K562 (cell line): Measurements from ENCODE around the gene PDZD8. TPM values are rescaled to one million over a fixed set of nuclear protein-coding genes. Genes with fewer than 3 reads are reported as not detected.

Source experiments
- ATAC-seq: fragments of 200-7000 bp; cut with Tn5 transposase; 3 replicates; pipeline ENCODE4 v1.9.1; 2020; ENCODE audit warnings: moderate library complexity
- BruUV-seq: library from RNA; stranded (reverse); fragments of 400-500 nt; replicated peaks from 2 replicates; lab custom pipeline; 2021; lab: Mats Ljungman, UMichigan
- CTCF ChIA-PET: fragments of 300-600 bp; formaldehyde crosslinking; extraction: SDS; loops from one replicate; lab custom pipeline; 2021; ENCODE audit warnings: low intra/inter-chr PET ratio; lab: Yijun Ruan, JAX
- POLR2A ChIA-PET: fragments of 300-600, 350-650 bp; sonication (Branson Sonifier 250); formaldehyde crosslinking; extraction: SDS; loops from one replicate; lab custom pipeline; 2021; ENCODE audit warnings: antibody characterized with exemption, inconsistent platforms; lab: Yijun Ruan, JAX
- DNase-seq, 4 experiments: peaks; one replicate each; pipeline versions ENCODE4 v3.0.0 to v3.0.0-alpha.2; 2011 to 2018; ENCODE audit warnings: low spot score in 3 of 4, mixed read lengths in 3 of 4; ENCODE audit errors: extremely low read depth in 1 of 4
- FAIRE-seq: peaks from 2 replicates; lab custom pipeline; 2011; peaks lifted over from hg19 to GRCh38; lab: Jason Lieb, UNC
- H2AFZ ChIP-seq: 2 replicates; pipeline ENCODE4 v1.6.0; 2011; ENCODE audit warnings: low read depth, low read length, control low read depth, inconsistent platforms
- H3K27ac ChIP-seq: fragments of 200-600 bp; 3 replicates; pipeline ENCODE4 v1.8.0; 2011; ENCODE audit warnings: low read depth, mild to moderate bottlenecking, control low read depth, inconsistent platforms, low read length, moderate library complexity, mixed read lengths; ENCODE audit errors: extremely low read depth
- H3K27me3 ChIP-seq, 2 experiments: fragments of 300-600 bp in 1 of 2; 2 replicates in 1 of 2; 3 replicates in 1 of 2; pipeline versions ENCODE4 v1.6.0 to v1.8.0; 2011; ENCODE audit warnings: inconsistent platforms in 2 of 2, low read length in 2 of 2, mild to moderate bottlenecking in 1 of 2, mixed read lengths in 1 of 2, moderate library complexity in 1 of 2; ENCODE audit not compliant: control insufficient read depth in 2 of 2, insufficient read depth in 2 of 2
- H3K36me3 ChIP-seq: fragments of 300-600 bp; 3 replicates; pipeline ENCODE4 v1.8.0; 2011; ENCODE audit warnings: mild to moderate bottlenecking, low read length, inconsistent platforms; ENCODE audit not compliant: control insufficient read depth, insufficient read depth
- H3K4me1 ChIP-seq, 2 experiments: fragments of 200-600 bp in 1 of 2; replicated peaks in 1 of 2; 2 replicates in 1 of 2; 3 replicates in 1 of 2; pipeline versions ENCODE4 v1.5.1 to v1.8.0; 2011; ENCODE audit warnings: inconsistent platforms in 2 of 2, low read length in 2 of 2, mild to moderate bottlenecking in 1 of 2, mixed read lengths in 1 of 2, moderate library complexity in 1 of 2; ENCODE audit not compliant: control insufficient read depth in 2 of 2, insufficient read depth in 2 of 2
- H3K4me2 ChIP-seq: 2 replicates; pipeline ENCODE4 v1.6.1; 2011; ENCODE audit warnings: low read length, control low read depth, inconsistent platforms, mixed read lengths; ENCODE audit not compliant: insufficient read depth
- H3K4me3 ChIP-seq: fragments of 200-600 bp; sonication (generic), shearing (Covaris generic); 2 replicates; pipeline ENCODE4 v1.5.1; 2016; ENCODE audit warnings: control low read depth, inconsistent platforms
- H3K79me2 ChIP-seq: fragments of 200-600 bp; 3 replicates; pipeline ENCODE4 v1.8.0; 2011; ENCODE audit warnings: low read length, inconsistent platforms; ENCODE audit not compliant: control insufficient read depth, insufficient read depth
- H3K9ac ChIP-seq, 2 experiments: 2 replicates each; pipeline versions ENCODE4 v1.6.0 to v1.6.1; 2011; ENCODE audit warnings: low read depth in 2 of 2, low read length in 2 of 2, control low read depth in 1 of 2, inconsistent platforms in 1 of 2, mild to moderate bottlenecking in 1 of 2, mixed read lengths in 1 of 2; ENCODE audit not compliant: insufficient read depth in 1 of 2
- H3K9me1 ChIP-seq: one replicate; pipeline ENCODE4 v1.6.0; 2011; ENCODE audit warnings: inconsistent platforms, mild to moderate bottlenecking, low read length, moderate library complexity; ENCODE audit not compliant: control insufficient read depth, insufficient read depth
- H3K9me3 ChIP-seq: replicated peaks from 2 replicates; pipeline ENCODE4 v1.5.1; 2011; ENCODE audit warnings: low read depth, low read length, inconsistent platforms; ENCODE audit not compliant: control insufficient read depth, insufficient read depth
- H4K20me1 ChIP-seq: replicated peaks from 2 replicates; pipeline ENCODE4 v1.6.1; 2011; ENCODE audit warnings: low read length, inconsistent platforms, mixed read lengths; ENCODE audit not compliant: control insufficient read depth, insufficient read depth
- HDAC8 ChIP-seq: fragments of 450-650 bp; IDR thresholded peaks from 2 replicates; pipeline ENCODE4 v1.6.1; 2016; ENCODE audit warnings: mild to moderate bottlenecking, missing genetic modification characterization, moderate library complexity, missing compliant biosample characterization
- SMARCA4 ChIP-seq: fragments of 450-650 bp; IDR thresholded peaks from 2 replicates; pipeline ENCODE4 v1.6.1; 2016
- STAT5A ChIP-seq: IDR thresholded peaks from 2 replicates; pipeline ENCODE4 v1.6.1; 2012; ENCODE audit warnings: low read length, inconsistent platforms, borderline replicate concordance
- YY1 ChIP-seq, 3 experiments: IDR thresholded peaks; 2 replicates each; pipeline ENCODE4 v1.6.1; 2011; ENCODE audit warnings: low read length in 2 of 3, mild to moderate bottlenecking in 2 of 3, moderate library complexity in 2 of 3, borderline replicate concordance in 1 of 3, control low read depth in 1 of 3, low read depth in 1 of 3; ENCODE audit not compliant: insufficient read depth in 3 of 3, insufficient replicate concordance in 2 of 3, control insufficient read depth in 1 of 3, insufficient read length in 1 of 3; ENCODE audit errors: extremely low read depth in 1 of 3
- WGBS: fragments of 100-300 bp; shearing (Covaris generic); methylation state at CpG from one replicate; pipeline ENCODE4 v1.1.6; 2016; ENCODE audit warnings: low coverage, mixed read lengths; ENCODE audit not compliant: insufficient coverage; ENCODE audit errors: missing lambda C conversion rate; 5-methylcytosine and 5-hydroxymethylcytosine counted together
- in situ Hi-C: fragments of 300-500 bp; cut with MboI; formaldehyde crosslinking; loops from 4 replicates; pipeline ENCODE4 v1.15.0; 2018; ENCODE audit warnings: inconsistent platforms, mixed read lengths
- intact Hi-C: fragments of 100-400 bp; cut with micrococcal nuclease; formaldehyde crosslinking; loops from 2 replicates; pipeline ENCODE4 v1.14.2; 2022
- polyA plus RNA-seq, 8 experiments: library from polyadenylated mRNA; depleted of rRNA in 4 of 8; stranded (reverse) in 5 of 8; unstranded in 3 of 8; fragments of >200 nt; fragmentation: Nextera tagmentation in 2 of 8; fragmentation: Illumina TruSeq in 1 of 8; extraction: Ambion mirVana in 2 of 8; extraction: Trizol in 1 of 8; gene quantifications; 2 replicates each; pipeline versions ENCODE4 v1.2.1 to v1.2.3, GENCODE V29; 2011 to 2014; ENCODE audit warnings: inconsistent platforms in 1 of 8, missing spikeins in 1 of 8
- total RNA-seq, 7 experiments: library from RNA; depleted of rRNA in 6 of 7; stranded (reverse); fragments of >200 nt in 6 of 7; fragmentation: Illumina TruSeq in 2 of 7; extraction: Trizol in 2 of 7; gene quantifications; 2 replicates each; pipeline versions ENCODE4 v1.2.1 to v1.2.3, GENCODE V29; 2011 to 2021; ENCODE audit warnings: low replicate concordance in 1 of 7
- TF ChIP-seq, protein P1 (sequence below): fragments of 150-350 bp; conservative IDR thresholded peaks from 2 replicates; pipeline ENCODE4 v1.6.1; 2014; ENCODE audit warnings: low read length

The PDZD8 gene
- total and polyA plus RNA-seq, 9 of the 15 experiments (the other 6 are each of a cell fraction or from before 2014, with no cell fraction given), result 5.5 to 53.4 (median 36.8) TPM

GRCh38 chr10:117348236-117348635 is 27.0 kb downstream of the PDZD8 start (continued):
- TF ChIP-seq STAT5A (no peak), SMARCA4 (no peak), HDAC8 (no peak)

- H3K27me3 ChIP-seq, result no peaks in the 10 kb centered on the region
- TF ChIP-seq, protein P1, sequence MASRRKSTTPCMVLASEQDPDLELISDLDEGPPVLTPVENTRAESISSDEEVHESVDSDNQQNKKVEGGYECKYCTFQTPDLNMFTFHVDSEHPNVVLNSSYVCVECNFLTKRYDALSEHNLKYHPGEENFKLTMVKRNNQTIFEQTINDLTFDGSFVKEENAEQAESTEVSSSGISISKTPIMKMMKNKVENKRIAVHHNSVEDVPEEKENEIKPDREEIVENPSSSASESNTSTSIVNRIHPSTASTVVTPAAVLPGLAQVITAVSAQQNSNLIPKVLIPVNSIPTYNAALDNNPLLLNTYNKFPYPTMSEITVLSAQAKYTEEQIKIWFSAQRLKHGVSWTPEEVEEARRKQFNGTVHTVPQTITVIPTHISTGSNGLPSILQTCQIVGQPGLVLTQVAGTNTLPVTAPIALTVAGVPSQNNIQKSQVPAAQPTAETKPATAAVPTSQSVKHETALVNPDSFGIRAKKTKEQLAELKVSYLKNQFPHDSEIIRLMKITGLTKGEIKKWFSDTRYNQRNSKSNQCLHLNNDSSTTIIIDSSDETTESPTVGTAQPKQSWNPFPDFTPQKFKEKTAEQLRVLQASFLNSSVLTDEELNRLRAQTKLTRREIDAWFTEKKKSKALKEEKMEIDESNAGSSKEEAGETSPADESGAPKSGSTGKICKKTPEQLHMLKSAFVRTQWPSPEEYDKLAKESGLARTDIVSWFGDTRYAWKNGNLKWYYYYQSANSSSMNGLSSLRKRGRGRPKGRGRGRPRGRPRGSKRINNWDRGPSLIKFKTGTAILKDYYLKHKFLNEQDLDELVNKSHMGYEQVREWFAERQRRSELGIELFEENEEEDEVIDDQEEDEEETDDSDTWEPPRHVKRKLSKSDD, result no peak
- peak in 1 of 3 experiments; percentile 52 for TF ChIP-seq YY1 (IDR thresholded peaks at IDR 0.05; ENCODE audit: borderline replicate concordance in 1 of 3, control insufficient read depth in 1 of 3, extremely low read depth in 1 of 3, insufficient read depth in 3 of 3, insufficient read length in 1 of 3, insufficient replicate concordance in 2 of 3, low read depth in 1 of 3, low read length in 2 of 3)
- no peak overlapping the region for H3K4me2 ChIP-seq
- peaks cover 2% of the 10 kb centered on the region for H3K9me1 ChIP-seq
- BruUV-seq, result no TSS peak
- DNase-seq, result no peak
- peaks cover 8% of the 10 kb centered on the region; the same call in 2 of the 3 replicates for H3K36me3 ChIP-seq
- peaks cover 4 to 22% of the 10 kb centered on the region in 2 experiments; a peak in 4 of 5 replicates for H3K4me1 ChIP-seq
- no peak overlapping the region for H3K27ac ChIP-seq
- no peaks in the 10 kb centered on the region for H3K9me3 ChIP-seq
- WGBS, result 18% methylated on average over 2 of the region's 3 CpGs
- intact Hi-C loops, result no loop called here
- H3K9ac ChIP-seq, result no peak overlapping the region
- ChIA-PET POLR2A (interaction anchor here (0.6 kb wide), 1 partner anchor 130 kb away, joined by 5 read pairs; no protein-coding TSS in a partner anchor), CTCF (no interaction called here)
- H2AFZ ChIP-seq, result no peak overlapping the region
- H3K79me2 ChIP-seq, result peaks cover 98% of the 10 kb centered on the region
- no peaks in the 10 kb centered on the region; the same call in 1 of the 2 replicates for H4K20me1 ChIP-seq
- H3K4me3 ChIP-seq, result no peak overlapping the region
- FAIRE-seq, result no peak
- no peak for ATAC-seq
- in situ Hi-C loops, result no loop called here
Observed at GRCh38 chr10:117346574-117346973, 28.7 kb downstream of the PDZD8 start.
